Choroid plexus epithelial cell (primary cell): ENCODE data around the gene ZNF445.

Experiments used
- DNase-seq: peaks from one replicate; pipeline ENCODE4 v3.0.0-alpha.2; 2010; ENCODE audit warnings: low read depth
- H3K4me3 ChIP-seq: 2 replicates; pipeline ENCODE4 v1.5.1; 2011; ENCODE audit warnings: low read depth, mild to moderate bottlenecking, control low read depth, low read length, moderate library complexity
- CTCF ChIP-seq: conservative IDR thresholded peaks from 2 replicates; pipeline ENCODE4 v1.5.1; 2011; ENCODE audit warnings: low read depth, mild to moderate bottlenecking, control low read depth, inconsistent platforms, low read length, moderate library complexity

Gene ZNF445

DNA sequence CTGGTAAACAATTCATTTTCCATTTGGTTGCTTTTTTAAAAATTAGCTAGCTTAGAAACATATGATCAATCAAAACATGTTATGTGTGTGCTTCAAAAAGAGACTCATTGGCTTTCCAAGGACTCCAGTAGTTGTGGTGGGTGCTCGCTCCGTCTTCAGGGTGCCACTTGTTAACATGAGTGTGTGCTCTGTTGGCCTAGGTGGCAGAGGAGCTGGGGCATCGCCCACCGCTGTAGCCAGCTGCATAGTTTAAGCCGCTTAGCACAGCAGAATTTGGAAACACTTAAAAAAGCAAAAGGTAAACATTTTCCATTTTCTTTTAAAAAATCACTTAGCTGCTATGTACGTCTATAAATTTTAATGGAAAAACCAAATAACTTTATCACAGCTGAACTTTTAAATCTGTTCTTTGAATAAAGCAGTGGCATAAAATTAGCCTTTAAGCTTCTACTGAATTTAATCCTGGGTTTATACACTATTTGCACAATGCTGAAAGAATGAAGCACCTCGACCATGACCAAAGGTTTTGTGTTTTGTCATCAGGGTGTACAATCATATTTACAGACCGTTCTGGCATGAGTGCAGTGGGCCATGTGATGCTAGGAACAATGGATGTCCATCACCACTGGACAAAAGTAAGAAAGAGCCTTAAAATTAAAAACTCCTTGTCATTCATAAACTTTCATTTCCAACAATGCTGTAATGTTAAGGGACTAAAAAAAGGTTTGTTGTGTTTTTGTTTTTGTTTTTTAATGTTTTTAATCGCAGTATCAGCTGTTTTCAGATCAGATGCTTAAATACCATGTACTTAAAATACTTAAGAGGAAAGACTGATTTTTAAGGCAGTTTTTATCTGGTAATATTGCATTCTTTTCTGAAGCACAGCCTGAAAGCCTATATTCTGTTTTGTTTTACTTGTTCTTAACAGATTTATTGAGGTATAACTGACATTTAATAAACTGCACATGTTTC, 81.0 kb downstream of the ZNF445 start:
- no peak overlapping the region for H3K4me3 ChIP-seq
- no peak for TF ChIP-seq CTCF
- no peak for DNase-seq

DNA sequence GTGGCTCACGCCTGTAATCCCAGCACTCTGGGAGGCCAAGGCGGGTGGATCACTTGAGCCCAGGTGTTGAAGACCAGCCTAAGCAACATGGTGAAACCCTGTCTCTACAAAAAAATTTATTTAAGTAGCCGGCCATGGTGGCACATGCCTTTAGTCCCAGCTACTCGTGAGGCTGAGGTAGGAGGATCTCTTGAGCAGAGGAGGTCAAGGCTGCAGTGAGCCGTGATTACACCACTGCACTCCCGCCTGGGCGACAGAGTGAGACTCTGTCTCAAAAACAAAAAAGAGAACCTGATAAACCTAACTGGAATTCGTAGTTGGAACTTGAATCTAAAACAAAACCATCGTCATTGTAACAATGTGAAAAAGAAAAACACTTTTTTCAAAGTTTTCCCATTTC, 81.8 kb downstream of the ZNF445 start:
- TF ChIP-seq CTCF: no peak
- DNase-seq: no peak
- no peak overlapping the region for H3K4me3 ChIP-seq

GRCh38 chr3:44392489-44392888, 85.0 kb downstream of the ZNF445 start:
- DNase-seq: no peak
- no peak overlapping the region for H3K4me3 ChIP-seq
- TF ChIP-seq CTCF: no peak

GRCh38 chr3:44387404-44387803, 90.1 kb downstream of the ZNF445 start:
- DNase-seq: no peak
- TF ChIP-seq CTCF: no peak
- H3K4me3 ChIP-seq: no peak overlapping the region
